Epidermal melanocyte (primary cell): Measurements from ENCODE around the gene CCDC6.
"Not testable (repeated sequence)": the region's sequence is repeated elsewhere in the genome, so short reads cannot be mapped to it uniquely, and the experiment has no call there.

ENCODE experiments used
- DNase-seq: peaks from one replicate; pipeline ENCODE4 v3.0.0; 2011; ENCODE audit warnings: low spot score; ENCODE audit not compliant: insufficient read length

The CCDC6 gene

DNA sequence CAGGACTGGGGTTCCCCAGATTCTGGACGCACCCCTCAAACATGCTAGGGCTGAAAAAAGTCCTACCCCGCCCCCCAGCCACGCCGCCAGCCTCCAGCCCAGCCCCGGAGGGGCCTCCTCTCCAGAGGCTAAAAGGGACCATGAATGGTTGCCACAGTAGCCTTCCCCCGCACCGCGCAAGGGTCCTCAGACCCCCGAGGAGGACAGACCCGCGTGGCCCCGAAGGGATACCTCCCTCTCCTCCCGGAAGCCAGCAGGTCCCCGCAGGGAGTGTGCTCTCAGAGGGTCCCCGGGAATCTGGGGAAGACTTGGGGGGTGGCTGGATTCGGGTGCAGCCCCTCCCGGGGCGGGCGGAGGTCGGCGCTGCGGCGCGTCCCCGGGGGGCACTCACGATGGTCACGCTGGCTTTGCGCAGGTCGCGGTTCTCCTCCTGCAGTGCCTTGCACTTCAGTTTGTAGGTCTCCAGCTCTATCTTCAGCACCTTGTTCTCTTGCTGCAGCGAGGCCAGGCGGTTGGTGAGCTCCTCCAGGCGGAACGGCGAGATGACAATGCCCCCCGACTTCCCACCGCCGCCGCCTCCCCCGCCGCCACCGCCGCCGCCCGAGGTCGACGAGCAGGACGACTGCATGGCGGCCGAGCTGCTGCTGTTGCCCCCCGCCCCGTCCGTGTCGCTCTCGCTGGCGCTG lies 482 bp downstream of the CCDC6 start:
- DNase-seq = no peak

DNA sequence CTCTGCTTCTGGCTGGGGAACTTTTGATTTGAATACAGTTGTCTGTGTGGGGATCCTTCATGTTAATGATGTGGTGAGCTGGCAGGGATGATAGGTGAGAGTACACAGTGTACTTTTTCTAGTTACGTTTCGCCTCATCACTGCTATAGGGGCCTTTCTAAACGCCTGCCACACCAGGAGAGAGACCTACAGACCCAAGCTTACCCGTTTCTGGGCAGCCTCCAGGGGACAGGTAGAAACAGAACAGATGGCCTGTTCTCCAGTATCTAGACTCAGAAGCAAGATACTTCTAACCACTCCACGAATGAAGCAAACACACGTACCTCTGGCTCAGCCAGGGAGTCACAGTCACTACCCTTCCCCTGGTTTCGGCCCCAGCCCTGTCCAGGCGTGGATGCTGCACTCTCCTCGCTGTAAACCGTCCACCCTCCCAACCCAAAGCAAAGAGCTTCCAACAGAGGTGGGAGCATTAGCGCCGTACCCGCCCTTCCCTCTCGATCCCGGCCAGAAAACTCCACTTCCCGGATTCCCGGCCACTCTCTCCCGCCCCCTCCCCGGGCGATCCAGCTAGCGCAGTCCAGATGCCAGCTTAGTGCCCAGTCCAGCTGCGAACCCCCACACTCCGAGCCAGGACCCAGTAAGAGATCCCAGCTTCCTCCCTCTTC lies 1.2 kb downstream of the CCDC6 start:
- DNase-seq = no peak

DNA sequence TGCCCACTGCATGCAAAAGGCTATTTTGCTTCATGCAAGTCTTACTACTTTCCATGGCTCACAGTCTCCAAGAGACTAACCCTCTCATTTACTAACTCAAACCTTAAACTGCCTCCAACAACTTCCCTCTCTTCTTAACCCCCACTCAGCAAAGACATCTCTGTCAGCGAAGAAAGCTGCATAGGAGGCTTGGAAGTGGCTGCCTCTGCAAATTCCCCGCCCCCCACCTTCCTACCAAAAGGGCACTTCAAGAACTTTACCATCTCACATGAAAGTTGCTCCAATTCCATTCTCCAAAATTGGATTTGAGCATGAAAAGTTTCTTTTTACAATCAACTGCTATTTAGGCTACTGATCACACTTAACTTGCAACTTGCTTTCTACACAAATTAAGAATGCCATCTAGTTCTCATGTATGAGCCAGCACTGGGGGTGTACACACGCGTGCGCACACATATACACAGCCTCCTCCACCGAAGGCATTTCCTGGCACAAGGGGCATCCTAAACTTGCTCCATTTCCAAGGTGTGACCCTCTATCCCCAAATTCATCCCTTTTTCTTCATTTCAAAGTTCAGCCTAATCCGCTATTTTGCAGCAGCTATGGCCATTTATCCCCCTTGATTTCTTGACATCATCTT lies 1.8 kb downstream of the CCDC6 start:
- no peak for DNase-seq

DNA sequence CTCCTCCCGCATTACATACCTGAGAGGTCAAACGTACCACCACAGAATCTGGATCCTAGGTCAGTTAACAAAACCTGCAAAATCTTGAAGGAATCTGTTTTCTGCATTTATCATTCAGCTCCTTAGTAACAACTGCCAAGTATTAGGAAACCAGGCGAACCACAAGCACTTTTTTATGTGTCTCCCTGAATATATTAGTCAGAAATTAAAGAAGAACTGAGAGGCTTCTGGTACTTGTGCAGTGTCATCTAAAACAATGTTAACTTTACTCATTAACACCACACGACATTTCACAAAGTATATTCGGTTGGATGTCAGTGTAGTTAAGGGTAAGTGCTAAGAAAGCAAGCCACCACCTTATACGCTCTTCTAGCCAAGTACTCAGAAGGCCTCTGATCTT lies 2.5 kb downstream of the CCDC6 start:
- DNase-seq = no peak

DNA sequence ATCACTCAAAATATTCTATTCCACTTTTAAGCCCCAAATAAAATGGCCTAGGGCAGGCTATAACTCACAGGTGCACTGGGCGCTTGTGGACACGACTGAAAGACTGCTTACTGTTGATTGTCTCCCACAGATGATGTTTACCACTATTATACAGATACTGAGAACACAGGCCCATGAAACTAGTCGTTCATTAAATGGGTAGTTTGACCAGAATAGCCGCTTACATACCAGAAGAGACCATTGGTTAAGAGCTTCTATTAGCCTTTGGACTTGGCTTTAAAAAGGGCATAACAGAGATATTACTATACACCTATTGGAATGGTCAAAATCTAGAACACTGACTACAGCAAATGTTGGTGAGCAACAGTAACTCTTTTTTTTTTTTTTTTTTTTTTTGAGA lies 4.3 kb downstream of the CCDC6 start:
- DNase-seq = no peak

DNA sequence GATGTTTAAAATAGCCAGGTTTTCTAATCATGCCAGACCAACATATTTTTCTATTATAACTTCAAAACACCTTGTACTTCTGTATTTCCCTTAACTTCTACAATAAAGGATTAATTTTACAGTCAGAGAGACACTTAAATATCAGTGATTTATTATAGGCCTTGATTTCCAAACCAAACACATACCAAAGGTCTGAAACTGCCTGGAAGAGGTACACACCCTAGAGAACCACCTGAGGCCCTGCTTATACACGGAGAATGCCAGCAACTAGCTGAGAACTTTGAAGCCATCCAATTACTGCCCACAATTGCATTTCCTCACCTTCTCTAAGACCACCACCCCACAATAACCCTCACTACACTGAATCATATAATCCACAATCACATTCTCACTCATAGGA lies 4.9 kb downstream of the CCDC6 start:
- DNase-seq = no peak

DNA sequence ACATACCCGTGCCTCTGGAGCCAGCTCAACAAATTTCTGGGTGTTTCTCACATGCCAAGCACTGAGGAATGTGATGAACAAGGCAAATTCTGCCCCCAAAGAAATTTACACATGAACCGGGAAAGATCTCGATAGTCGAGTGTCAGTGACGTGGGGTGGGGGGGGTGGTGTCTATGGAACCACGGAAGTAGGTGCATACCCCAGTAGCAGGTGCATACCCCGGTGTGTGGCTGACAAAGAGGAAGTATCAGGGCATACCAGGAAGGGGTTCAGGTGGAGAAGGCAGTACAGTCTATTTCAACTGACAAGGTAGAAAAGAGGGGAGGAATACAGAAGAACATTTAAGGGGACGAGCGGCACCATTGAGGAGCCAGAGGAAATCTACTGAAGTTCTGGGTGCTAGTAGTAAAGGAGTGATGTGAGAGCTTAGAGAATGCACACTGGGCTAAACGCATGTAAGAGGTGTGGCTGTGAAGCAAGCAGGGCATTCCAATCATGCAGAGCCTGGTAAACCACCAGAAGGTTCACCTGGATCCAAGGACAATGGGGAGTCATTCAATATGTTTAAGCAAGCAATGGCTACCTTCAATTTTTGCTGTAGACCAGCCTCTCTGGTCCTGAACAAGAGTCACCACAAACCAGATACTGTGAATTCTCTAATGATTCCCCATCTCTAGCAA lies 6.2 kb downstream of the CCDC6 start:
- DNase-seq = no peak

DNA sequence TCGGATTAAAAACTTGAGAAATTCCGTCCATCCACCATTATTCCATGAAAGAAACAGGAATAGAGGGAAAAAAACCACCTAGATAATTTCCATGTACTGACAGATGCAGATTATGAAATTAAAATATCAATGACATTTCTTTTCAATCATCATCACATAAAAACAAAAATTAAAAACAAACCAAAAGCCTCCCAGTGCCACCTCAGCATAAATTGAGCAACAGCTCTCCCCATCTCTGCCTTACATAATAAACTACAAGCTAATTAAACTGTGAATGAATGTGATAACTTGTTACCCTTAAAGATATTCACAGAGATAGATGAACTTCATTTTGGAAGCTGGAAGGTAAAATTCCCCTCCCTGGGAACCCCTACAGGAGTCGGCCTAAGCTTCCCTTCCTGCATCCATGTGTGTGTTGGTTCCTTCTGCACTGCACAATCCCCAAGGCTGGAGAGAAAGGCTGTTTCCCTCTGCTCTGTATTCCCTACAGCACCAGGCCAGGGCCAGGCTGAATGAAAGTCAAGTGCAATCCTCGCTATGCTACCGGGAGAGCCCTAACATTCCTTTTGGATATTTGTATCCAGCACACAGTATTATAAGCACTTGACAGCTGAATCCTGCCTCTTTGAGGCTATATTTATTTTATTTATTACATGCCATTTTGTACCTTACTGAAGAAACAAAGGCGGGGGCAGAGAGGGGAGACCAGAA lies 8.1 kb downstream of the CCDC6 start:
- DNase-seq = no peak

DNA sequence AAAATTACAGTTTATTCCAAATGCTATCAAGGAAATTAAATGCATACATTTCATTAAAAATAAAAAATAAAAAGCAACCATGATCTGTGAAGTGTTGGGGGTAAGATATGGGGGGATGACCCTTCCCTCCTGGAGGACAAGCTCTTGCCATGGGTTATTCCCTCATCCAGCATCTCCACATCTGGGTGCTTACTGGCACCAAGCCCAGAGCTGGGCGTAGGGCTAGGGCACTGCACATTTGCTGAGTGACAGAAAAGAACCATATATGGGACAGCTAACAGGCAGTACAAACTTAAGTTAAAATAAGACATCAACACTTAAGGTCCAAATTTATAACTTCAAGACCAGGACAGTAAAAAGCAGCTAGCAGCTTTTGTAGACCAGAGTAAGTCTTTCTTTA lies 10.2 kb downstream of the CCDC6 start:
- no peak for DNase-seq

DNA sequence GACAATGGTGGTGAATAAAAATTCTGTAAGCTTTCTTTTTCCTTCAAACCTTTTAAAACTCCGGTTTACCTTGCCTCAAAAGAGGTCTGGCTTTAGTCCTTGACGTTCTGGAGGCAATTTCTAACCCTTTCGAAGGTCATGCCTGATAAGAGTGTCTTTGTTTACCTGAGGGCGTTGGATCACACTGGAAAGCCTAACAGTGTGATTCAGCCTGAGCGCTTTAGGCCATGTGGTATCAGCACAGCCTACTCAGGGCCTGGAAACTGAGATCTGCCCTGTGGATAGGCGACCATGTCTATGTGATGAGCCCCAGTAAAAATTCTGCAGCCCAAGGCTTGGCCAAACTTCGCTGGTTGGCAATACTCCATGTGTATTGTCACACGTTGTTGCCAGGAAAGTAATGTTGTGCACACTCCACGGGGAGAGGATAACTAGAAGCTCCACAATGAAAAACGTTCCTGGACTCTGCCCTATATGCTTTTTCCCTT lies 10.7 kb downstream of the CCDC6 start:
- no peak for DNase-seq

DNA sequence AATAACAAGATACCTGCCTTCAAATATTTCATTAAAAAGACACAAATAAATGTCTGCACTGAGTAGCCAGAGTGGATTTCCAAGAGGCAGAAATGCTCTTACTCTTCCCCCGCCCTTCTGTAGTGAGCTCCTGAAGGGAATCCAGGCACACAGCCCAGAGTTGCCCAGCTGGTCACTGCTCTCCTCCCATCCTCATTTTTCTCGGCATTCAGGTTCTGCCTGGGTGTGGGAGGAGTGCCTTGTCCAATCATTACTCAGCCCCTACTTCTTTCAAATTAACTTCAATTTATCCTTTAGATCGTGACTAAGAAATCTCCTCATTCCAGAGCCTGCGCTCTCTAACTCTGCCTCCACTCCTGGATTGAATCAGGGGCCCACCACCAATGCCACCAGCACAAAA lies 12.2 kb downstream of the CCDC6 start:
- DNase-seq = no peak

DNA sequence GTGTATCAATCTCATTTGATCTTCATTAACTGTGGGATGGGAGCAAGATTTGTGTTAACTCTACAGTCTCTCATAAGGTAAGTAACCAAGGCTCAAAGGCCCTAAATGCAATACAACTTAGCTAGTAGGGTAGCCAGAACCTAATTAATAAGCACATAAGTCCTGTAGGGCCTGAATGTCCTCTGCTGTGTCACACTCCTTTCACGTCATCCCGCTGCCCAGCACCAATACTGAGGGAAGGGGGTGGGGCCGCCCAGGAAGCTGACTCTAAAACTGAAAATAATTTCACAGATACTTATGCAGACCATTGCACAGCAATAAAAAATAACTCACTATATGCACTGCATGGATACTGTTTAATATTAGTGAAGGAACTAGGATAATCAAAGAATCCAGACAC lies 13.7 kb downstream of the CCDC6 start:
- no peak for DNase-seq

DNA sequence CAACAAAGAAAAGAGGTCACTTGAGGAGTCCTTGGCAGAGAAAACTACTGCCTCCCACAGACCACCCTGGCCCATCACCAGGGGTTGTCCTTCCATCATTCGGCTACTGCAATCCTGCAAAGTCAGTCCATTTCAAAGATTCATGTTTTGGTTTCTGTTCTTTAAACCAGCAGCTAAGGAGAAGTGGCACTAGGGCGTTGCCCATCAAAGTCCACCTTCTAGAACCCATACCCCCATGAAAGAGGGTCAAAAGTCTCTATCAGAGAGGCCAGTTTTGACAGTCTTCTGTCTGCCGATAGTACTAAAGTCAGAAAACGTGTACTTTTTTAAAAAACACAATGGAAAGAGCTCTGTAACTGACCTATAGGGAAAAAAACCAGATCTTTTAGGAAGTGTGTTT lies 14.4 kb downstream of the CCDC6 start:
- DNase-seq = no peak

DNA sequence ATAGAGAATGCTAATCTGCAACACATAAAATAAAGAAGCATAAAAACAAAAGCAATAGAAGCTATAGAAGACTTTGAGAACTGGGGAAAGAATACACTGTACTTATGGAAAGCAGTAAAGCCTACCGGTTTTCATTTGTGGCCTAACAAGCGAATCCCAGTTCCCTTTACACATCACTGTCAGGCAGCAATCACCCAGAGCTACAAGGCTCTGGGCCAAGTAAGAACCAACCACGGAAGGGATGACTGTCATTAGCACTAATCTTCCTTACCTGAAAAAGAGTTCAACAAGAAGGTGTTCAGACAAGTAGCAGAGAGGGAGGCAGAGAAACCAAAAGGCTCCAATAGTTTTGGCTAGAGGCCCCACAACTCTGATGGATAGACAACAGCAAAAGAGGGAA lies 15.0 kb downstream of the CCDC6 start:
- DNase-seq = no peak

DNA sequence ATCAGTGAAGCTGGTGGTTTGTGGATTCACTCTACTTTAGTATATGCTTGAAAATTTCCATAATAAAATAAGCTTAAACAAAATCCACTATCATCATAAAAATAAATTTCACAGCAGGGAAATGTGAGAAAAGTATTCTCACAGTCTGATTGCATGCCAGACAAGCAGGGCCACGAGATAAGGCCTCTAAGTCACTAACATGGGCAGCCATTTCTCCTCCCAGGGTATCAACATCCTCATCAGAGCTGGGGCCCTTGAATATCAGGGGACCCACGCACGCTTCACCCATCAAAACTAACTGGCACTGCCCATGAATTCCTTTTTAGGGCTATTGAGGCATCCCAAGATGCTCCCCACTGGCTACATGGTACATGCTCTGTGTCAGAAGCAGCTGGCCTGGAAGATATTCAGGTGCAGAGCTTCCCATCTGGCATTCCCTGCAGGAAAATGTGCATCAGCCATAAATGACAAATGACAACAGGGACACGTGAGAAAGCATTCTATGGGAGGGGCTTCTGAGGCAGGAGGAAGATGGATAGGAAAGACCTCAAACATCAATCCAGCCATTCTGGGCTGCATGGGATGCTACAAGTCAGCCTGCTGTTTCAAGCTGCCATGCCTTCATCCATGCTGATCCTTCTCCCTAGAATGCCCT lies 17.4 kb downstream of the CCDC6 start:
- no peak for DNase-seq

DNA sequence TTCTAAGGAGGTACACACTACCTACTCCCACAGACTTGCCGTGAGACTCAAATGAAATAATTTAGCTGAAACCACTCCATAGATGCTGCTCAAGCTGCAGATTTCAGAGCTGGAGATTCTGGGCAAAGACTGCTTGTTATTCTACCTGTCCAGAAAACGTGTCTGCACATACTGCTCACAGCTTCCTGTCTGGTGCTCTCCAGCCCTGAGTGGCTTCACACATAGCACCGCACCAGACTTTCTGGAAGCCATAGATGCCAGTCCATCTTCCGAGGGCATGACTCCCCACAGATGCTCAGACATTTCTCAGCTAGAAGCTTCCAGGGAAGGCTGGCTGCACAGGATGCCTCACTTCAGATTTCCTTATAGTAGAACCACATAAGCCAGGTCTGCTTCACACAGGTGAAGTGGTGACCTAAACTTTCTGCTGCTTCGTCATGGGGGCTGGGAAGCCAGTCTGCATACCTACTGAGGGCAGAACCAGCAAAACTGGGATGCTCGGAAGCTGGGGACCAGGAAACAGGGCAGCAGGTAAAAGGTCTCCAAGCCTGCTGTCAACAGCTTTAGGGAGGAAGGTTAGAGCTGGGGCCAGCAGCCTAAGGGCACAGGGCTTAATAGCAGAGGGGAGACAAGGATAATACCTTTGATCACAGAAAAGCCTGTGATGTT lies 18.2 kb downstream of the CCDC6 start:
- no peak for DNase-seq

DNA sequence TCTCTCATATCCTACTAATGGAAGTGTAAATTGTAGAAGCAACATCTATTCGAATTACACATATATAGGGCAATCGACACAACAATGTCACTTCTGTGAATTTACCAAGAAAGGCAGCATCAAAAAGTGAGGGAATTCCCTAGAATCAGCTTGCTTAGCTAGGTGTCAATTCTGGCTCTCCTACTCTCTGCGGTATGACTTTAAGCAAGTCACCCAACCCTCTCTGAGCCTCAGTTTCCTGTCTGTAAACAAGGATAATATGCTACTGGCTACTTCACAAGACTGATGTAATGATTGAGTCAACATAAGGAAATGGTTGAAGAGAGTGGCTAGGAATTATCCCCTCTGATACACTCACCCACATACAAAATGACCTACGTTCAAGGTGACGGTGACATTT lies 19.4 kb downstream of the CCDC6 start:
- DNase-seq = no peak

DNA sequence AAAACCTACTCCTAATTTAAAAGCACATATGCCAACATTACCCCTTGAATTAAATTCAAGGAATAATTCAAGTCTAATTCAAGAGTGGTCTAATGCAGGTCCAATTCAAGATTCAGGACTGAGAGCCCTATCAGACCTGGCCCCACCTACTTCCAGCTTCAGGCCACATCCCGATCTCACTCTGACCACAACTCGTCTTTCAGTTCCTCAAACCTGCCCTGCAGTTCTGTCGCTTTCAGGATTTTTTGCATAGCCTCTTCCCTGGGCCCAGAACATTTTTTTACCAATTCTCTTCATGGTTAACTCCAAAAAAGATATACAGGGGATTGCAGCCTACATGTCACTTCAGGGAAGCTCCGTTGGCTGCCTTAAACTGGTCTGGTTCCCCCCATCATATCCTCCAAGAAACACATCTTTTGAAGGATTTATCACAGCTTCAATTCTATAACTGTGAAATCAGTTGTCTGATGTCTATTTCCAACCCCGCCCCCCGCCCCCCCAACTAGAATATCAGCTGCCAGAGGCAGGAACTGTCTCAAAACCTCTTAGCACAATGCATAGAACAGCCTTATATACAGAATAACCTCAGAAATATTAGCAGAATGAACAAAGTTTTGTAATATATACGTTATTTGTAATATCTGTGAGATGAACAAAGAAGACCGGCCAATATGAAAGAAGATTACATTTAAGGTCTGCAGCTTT lies 20.8 kb downstream of the CCDC6 start:
- DNase-seq = no peak

DNA sequence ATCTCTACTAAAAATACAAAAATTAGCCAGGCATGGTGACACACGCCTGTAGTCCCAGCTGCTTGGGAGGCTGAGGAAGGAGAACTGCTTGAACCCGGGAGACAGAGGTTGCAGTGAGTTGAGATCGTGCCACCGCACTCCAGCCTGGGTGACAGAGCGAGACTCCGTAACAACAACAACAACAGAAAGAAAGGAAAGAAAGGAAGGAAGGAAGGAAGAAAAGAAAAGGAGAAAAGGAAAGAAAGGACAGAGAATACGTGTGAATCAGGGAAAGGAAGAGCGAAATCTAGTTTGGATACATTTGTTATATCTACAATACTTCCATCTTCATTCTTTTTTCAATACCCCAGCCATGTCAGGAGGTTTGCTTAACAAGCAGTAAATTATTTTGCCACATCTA lies 21.5 kb downstream of the CCDC6 start:
- not testable (repeated sequence) for DNase-seq

DNA sequence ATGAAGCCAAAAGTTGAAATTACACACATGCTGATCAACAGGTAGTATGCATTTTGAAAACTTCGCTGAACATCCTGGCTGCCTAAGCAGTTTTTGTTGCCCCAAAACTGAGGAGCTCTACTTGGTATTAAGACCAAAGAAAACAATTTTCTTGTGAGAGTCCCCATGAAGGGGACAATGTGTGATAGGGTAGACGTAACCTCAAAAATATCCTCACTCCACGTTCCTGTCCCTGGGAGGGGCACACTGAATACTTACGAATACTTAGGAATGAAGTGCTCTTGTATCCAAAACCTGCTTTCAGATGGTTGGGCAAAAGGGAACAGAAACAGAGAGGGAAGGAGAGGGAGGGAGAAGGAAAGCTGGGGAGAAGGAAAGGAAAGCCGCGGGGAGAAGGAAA lies 24.7 kb downstream of the CCDC6 start:
- DNase-seq = no peak
